B cell (primary cell): Measurements from ENCODE around the gene FRAT2. TPM values are rescaled to one million over a fixed set of nuclear protein-coding genes. Genes with fewer than 3 reads are reported as not detected.

Experiments used
- ATAC-seq: fragments of 200-7000 bp; cut with Tn5 transposase; one replicate; pipeline ENCODE4 v1.10.0; 2021; ENCODE audit warnings: low read depth, mild to moderate bottlenecking, moderate number of reproducible peaks, moderate library complexity
- CTCF ChIA-PET: fragments of 350-600 bp; sonication (Branson Sonifier 250); formaldehyde crosslinking; loops from one replicate; lab custom pipeline; 2021; ENCODE audit warnings: antibody characterized with exemption, inconsistent platforms; lab: Charles Lee
- POLR2A ChIA-PET: fragments of 350-600 bp; sonication (Branson Sonifier 250); formaldehyde crosslinking; loops from one replicate; lab custom pipeline; 2021; ENCODE audit warnings: antibody characterized with exemption; lab: Charles Lee
- DNase-seq: peaks from one replicate; pipeline ENCODE4 v3.0.0; 2013
- H2AFZ ChIP-seq: 2 replicates; pipeline ENCODE4 v1.6.1; 2012; ENCODE audit warnings: mild to moderate bottlenecking, low read depth, low read length; ENCODE audit not compliant: insufficient read depth, poor library complexity, severe bottlenecking
- H3K27ac ChIP-seq, 2 donors: 1 replicate in 1 of 2; 2 replicates in 1 of 2; pipeline ENCODE4 v1.5.1; 2012 to 2013; ENCODE audit warnings: low read length in 2 of 2, mild to moderate bottlenecking in 2 of 2, moderate library complexity in 1 of 2
- H3K27me3 ChIP-seq, 4 experiments: fragments of 200-600 bp in 1 of 4; sonication (generic) in 1 of 4; replicated peaks in 1 of 4; 1 replicate in 2 of 4; 2 replicates in 2 of 4; pipeline versions ENCODE4 v1.6.1 to v1.7.0; 2013 to 2016; ENCODE audit warnings: low read length in 3 of 4, mild to moderate bottlenecking in 2 of 4, mixed read lengths in 1 of 4, moderate library complexity in 1 of 4; ENCODE audit not compliant: insufficient read depth in 4 of 4, control insufficient read depth in 3 of 4; ENCODE audit errors: control extremely low read depth in 1 of 4
- H3K36me3 ChIP-seq, 2 experiments: replicated peaks in 1 of 2; 1 replicate in 1 of 2; 2 replicates in 1 of 2; pipeline versions ENCODE4 v1.6.1 to v1.7.1; 2013; ENCODE audit warnings: low read length in 1 of 2; ENCODE audit not compliant: insufficient read depth in 2 of 2, control insufficient read depth in 1 of 2; ENCODE audit errors: control extremely low read depth in 1 of 2, extremely low read depth in 1 of 2
- H3K4me1 ChIP-seq, 2 donors: fragments of 200-600 bp in 1 of 2; sonication (generic) in 1 of 2; 1 replicate in 1 of 2; 2 replicates in 1 of 2; pipeline versions ENCODE4 v1.5.1 to v1.6.1; 2013 to 2017; ENCODE audit warnings: low read length in 2 of 2; ENCODE audit not compliant: control insufficient read depth in 2 of 2, insufficient read depth in 2 of 2
- H3K4me2 ChIP-seq: replicated peaks from 2 replicates; pipeline ENCODE3; 2012; ENCODE audit warnings: mild to moderate bottlenecking, low read depth, low read length; ENCODE audit not compliant: poor library complexity, severe bottlenecking
- H3K4me3 ChIP-seq, 5 experiments: fragments of 200-600 bp in 1 of 5; sonication (generic) in 1 of 5; 1 replicate in 3 of 5; 2 replicates in 2 of 5; pipeline versions ENCODE4 v1.5.1 to v1.7.0; 2011 to 2016; ENCODE audit warnings: low read length in 4 of 5, mild to moderate bottlenecking in 4 of 5, low read depth in 2 of 5, control low read depth in 1 of 5, moderate library complexity in 1 of 5; ENCODE audit not compliant: insufficient read depth in 1 of 5; ENCODE audit errors: control extremely low read depth in 1 of 5, extremely low read depth in 1 of 5
- H3K79me2 ChIP-seq: fragments of 200-600 bp; sonication (generic); one replicate; pipeline ENCODE4 v1.6.0; 2016; ENCODE audit warnings: low read length; ENCODE audit not compliant: control insufficient read depth, insufficient read depth
- H3K9ac ChIP-seq: fragments of 200-600 bp; sonication (generic); 2 replicates; pipeline ENCODE4 v1.6.1; 2017; ENCODE audit warnings: mild to moderate bottlenecking, low read length, moderate library complexity
- H3K9me3 ChIP-seq, 3 donors: one replicate each; pipeline versions ENCODE4 v1.6.1 to v1.7.1; 2013; ENCODE audit warnings: low read length in 2 of 3; ENCODE audit not compliant: control insufficient read depth in 2 of 3, insufficient read depth in 1 of 3; ENCODE audit errors: control extremely low read depth in 1 of 3
- H4K20me1 ChIP-seq: 2 replicates; pipeline ENCODE4 v1.6.0; 2012; ENCODE audit warnings: mild to moderate bottlenecking, low read length; ENCODE audit not compliant: insufficient read depth, control insufficient read depth, poor library complexity, severe bottlenecking
- H3K27ac Mint-ChIP-seq: one replicate; pipeline ENCODE4 v1.8.0; 2021; ENCODE audit warnings: mixed read lengths
- H3K27me3 Mint-ChIP-seq: one replicate; pipeline ENCODE4 v1.8.0; 2021; ENCODE audit warnings: mixed read lengths
- H3K4me1 Mint-ChIP-seq: one replicate; pipeline ENCODE4 v1.8.0; 2021; ENCODE audit warnings: mixed read lengths
- H3K4me3 Mint-ChIP-seq: one replicate; pipeline ENCODE4 v1.8.0; 2021; ENCODE audit warnings: mixed read lengths
- H3K9me3 Mint-ChIP-seq: one replicate; pipeline ENCODE4 v1.8.0; 2022; ENCODE audit warnings: mixed read lengths; ENCODE audit not compliant: insufficient read depth
- CTCF ChIP-seq: fragments of 200-600 bp; IDR thresholded peaks from one replicate; pipeline ENCODE4 v1.8.0; 2022; ENCODE audit warnings: antibody characterized with exemption, mild to moderate bottlenecking
- EZH2 ChIP-seq: IDR thresholded peaks from 2 replicates; pipeline ENCODE4 v1.6.1; 2012; ENCODE audit warnings: borderline replicate concordance, low read depth, mild to moderate bottlenecking, moderate library complexity, low read length; ENCODE audit not compliant: insufficient read depth, poor library complexity, severe bottlenecking
- WGBS: methylation state at CpG from one replicate; pipeline ENCODE4 v1.1.5; 2013; ENCODE audit warnings: missing lambda C conversion rate; ENCODE audit not compliant: insufficient coverage; 5-methylcytosine and 5-hydroxymethylcytosine counted together
- intact Hi-C: fragments of 100-400 bp; cut with micrococcal nuclease; formaldehyde crosslinking; loops from one replicate; pipeline ENCODE4 v1.10.0; 2022
- polyA plus RNA-seq: library from polyadenylated mRNA; depleted of rRNA; stranded (reverse); fragments of >200 nt; gene quantifications from 2 replicates; pipeline ENCODE4 v1.2.3, GENCODE V29; 2012
- total RNA-seq, 2 donors: library from RNA; stranded (reverse); fragments of 120-200 nt in 1 of 2; gene quantifications; 1 replicate in 1 of 2; 2 replicates in 1 of 2; pipeline versions ENCODE4 v1.2.3 to v1.2.4, GENCODE V29; 2013 to 2022

FRAT2 gene
- total and polyA plus RNA-seq, 2 donors (not counting 1 experiment from before 2014, with no cell fraction given): 4.9 to 30.2 TPM

- intact Hi-C loops: no loop called here
- H3K4me3 Mint-ChIP-seq: peak overlapping the region; percentile 95
- H3K4me1 Mint-ChIP-seq: peaks cover 33% of the 10 kb centered on the region
- no peaks in the 10 kb centered on the region for H3K36me3 ChIP-seq
- H3K4me1 ChIP-seq: peaks cover 18 to 28% of the 10 kb centered on the region in 2 donors
- ChIA-PET CTCF (interaction anchor here (0.9 to 1.8 kb wide), 5 partner anchors 12 to 87 kb away, joined by 3 to 6 read pairs (median 3); partner anchors contain the start of gene FRAT2), POLR2A (interaction anchor here (0.5 kb wide), 1 partner anchor 12 kb away, joined by 3 read pairs; no protein-coding TSS in a partner anchor)
- H3K4me2 ChIP-seq: peak overlapping the region; percentile 89
- H3K27ac Mint-ChIP-seq: peak overlapping the region; percentile 96
- H4K20me1 ChIP-seq: peaks cover 29% of the 10 kb centered on the region
- no peaks in the 10 kb centered on the region for H3K9me3 ChIP-seq
- peaks cover 41% of the 10 kb centered on the region for H3K79me2 ChIP-seq
- H3K9ac ChIP-seq: peak overlapping the region; percentile 97
- ATAC-seq (no peak), DNase-seq (peak; percentile 29)
- peak overlapping the region; percentile 36 to 58 for H3K27ac ChIP-seq
- H3K9me3 Mint-ChIP-seq: no peaks in the 10 kb centered on the region
- no peak for TF ChIP-seq EZH2
- no peak for TF ChIP-seq CTCF
- 4% methylated on average over 31 of the region's 38 CpGs for WGBS
- H3K27me3 Mint-ChIP-seq: no peaks in the 10 kb centered on the region
- peak overlapping the region; percentile 50 to 86 (median 79) for H3K4me3 ChIP-seq
- peak overlapping the region; percentile 87 for H2AFZ ChIP-seq
- H3K27me3 ChIP-seq: no peaks in the 10 kb centered on the region
Measured at GRCh38 chr10:97321032-97321803, 13.3 kb downstream of the FRAT2 start.
